GM20431 (cell line): ENCODE data around the gene WRNIP1.
"Not testable (repeated sequence)": the region's sequence is repeated elsewhere in the genome, so short reads cannot be mapped to it uniquely, and the experiment has no call there.

Experiments used
- in situ Hi-C: fragments of 300-500 bp; cut with MseI, MboI; formaldehyde crosslinking; loops from one replicate; pipeline ENCODE4 v1.15.0; 2020; ENCODE audit warnings: low sequenced_read_pairs; ENCODE audit not compliant: unreplicated experiment

The WRNIP1 gene

DNA sequence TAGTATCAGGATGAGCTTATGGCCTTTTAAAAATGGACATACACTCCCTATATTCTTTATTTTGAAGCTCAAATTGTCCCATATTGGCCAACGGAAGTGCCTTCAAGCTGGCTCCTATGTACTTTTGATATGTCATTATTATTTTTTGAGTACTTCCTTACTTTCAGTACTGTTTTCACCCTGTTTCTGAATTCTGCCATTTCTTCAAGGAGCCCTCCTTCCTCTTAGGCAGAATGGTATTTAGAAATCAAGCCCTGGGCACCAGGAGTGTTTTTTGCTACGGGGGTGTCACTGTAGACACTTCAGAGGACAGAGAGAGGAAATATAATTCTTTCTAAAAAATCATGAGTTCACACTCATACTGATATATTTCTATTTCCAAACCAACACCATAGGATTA, 9.0 kb upstream of the WRNIP1 start:
- in situ Hi-C loops = no loop called here

DNA sequence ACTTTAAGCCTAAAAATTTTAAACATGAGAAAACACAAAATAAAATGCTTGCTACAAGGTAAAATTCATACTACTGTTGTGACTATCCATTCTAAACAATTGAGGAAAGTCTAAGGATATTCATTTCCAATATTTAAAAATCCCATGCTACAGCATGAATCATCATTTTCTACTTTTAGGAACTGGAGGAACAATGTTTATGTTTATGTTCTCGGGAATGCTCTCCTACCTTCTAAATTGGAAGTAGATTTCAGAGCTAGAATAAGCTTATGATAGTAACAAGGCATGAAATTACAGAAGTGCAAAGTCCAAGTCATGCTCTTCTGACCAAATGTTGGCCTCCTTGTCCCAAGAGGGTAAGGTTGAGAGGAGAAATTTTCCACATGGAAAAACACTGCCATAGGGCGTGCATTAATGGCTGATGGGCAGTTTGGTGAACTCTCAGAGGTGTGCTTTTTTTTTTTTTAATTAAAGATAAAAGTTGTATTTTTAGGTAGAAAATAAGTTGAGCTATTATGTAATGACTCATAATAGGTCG, 8.4 kb upstream of the WRNIP1 start:
- in situ Hi-C loops = no loop called here

DNA sequence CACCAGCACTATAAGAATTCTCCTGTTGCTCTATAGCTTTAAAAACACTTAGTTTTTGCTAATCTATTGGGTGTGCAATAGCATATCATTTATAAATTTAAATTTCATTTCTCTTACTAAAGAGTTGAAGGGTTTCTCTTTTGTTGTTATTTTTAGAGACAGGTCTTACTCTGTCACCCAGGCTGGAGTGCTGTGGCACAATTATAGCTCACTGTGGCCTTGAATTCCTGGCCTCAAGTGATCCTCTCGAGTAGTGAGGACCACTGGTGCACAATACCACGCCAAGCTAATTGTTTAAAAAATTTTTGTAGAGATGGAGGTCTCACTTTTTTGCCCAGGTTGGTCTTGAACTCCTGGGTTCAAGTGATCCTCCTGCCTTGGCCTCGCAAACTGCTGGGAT, 6.2 kb upstream of the WRNIP1 start:
- in situ Hi-C loops = no loop called here

DNA sequence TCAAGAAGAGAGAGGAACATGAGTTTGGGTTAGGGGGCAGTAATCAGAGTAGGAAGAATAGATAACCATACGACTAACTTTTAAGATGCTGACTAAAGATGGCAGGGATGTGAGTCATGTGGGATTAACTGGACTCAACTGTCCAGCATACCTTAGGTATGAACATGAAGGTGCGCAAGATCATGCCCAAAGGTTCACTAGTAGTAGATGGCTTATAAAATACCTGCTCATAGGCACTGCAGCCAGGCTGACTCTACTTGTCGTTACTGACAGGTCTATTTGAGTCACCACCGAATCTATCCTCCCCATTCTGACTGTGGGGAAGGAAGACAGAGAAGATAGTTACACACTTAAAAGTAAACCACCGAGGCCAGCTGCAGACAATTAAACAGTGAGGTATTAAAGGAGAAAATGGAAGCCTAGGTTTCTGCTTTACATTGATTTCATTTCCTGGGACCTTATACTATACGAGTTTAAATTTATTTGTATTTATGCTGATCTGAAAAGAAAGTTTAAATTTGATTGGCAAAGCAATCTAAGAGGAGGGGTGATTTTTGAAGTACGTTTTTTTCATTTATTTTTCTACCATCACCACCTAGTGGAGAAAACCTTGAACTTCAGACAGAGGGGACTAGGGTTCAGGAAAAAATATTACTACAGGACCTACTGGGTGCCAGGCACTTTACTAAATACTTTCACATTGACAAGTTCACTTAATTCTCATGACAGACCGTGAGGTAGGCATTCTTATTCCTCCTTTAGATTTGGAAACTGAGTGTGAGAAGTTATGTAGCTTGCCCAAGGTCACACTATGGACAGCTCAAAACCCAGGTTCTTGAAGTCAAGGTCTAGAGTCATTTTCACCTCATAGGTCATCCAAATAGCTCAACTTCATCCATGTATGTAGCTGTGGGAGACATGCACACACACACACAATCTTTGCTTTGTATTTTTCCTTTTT, 4.0 kb upstream of the WRNIP1 start:
- in situ Hi-C loops = no loop called here

DNA sequence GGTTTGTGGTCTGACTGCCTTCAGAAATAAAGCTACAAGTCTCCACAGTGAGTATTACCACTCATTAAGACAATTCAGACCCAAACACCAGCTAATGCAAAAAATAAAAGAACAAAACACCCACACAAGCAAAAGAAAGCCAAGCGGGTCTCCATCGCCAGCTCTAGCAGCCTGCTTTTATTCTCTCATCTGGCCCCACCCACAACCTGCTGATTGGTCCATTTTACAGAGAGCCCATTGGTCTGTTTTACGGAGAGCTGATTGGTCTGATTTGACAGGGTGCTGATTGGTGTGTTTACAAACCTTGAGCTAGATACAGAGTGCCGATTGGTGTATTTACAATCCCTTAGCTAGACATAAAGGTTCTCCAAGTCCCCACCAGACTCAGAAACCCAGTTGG, 2.3 kb upstream of the WRNIP1 start:
- in situ Hi-C loops = not testable (repeated sequence)

DNA sequence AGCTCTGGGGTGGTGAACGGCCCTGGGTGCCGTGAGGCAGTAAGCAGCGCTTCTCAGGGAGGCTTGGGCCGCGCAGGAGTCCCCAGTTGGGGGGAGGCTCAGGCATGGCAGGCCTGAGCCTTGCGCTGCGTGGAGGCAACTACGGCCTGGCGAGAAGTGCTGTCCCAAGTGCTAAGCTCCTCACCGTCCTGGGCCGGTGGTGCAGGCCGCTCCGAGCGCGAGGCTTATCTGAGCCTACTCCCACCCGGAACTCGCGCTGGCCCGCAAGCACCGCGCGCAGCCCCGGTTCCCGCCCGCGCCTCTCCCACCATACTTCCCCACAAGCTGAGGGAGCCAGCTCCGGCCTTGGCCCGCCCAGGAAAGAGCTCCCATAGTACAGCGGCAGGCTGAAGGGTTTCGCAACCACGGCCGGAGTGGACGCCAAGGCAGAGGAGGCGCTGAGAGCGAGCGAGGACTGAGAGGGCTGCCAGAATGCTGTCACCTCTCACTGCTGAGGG, 1.8 kb upstream of the WRNIP1 start:
- in situ Hi-C loops = no loop called here

DNA sequence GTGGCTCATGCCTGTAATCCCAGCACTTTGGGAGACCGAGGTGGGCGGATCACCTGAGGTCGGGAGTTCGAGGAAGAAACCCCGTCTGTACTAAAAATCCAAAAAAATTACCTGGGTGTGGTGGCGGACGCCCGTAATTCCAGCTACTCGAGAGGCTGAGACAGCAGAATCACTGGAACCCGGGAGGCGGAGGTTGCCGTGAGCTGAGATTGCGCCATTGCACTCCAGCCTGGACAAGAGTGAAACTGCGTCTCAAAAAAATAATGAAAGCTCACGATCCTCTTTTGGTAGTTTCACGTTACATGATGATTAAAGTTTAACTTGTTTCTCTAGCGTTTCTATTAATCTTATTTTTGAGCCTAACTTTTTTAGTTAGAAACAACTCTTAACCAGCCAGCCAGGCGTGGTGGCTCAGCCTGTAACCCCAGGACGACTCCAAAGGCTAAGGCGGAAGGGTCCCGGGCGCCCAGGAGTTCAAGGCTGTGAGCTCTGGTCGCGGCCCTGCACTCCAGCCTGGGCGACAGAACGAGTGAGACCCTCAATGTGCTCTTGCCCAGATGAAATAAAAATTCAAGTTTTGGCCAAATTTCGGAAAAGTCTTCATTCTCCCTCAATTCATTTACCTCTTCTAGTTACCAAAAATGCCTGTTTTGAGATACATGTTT, 1.2 kb upstream of the WRNIP1 start:
- in situ Hi-C loops = no loop called here

DNA sequence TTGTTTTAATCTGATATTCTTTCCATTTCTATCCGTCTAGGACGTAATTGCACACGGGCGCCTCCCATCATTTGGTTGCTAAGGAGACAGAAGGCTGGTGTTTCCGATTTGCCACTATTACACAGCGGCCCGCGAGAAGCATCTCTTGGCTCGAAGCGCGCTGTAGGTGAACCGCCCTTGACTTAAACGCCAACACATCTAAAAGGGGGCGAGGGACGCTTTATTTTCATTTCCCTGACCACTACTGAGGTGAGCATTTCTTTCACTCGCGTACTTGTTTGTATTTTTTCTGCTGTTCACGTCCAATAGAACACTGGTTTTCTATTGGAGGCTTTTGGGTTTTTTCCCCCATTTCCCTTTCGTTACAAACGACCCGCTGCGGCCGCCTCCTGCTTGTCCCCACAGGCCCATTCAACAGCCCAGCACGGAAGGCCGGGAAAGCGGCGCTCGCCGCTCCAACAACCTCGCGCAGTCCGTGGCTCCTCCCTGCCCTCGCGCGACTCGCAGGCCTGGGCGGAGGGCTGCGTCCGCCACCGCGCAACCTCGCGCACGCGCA, 505 bp upstream of the WRNIP1 start:
- in situ Hi-C loops = no loop called here

DNA sequence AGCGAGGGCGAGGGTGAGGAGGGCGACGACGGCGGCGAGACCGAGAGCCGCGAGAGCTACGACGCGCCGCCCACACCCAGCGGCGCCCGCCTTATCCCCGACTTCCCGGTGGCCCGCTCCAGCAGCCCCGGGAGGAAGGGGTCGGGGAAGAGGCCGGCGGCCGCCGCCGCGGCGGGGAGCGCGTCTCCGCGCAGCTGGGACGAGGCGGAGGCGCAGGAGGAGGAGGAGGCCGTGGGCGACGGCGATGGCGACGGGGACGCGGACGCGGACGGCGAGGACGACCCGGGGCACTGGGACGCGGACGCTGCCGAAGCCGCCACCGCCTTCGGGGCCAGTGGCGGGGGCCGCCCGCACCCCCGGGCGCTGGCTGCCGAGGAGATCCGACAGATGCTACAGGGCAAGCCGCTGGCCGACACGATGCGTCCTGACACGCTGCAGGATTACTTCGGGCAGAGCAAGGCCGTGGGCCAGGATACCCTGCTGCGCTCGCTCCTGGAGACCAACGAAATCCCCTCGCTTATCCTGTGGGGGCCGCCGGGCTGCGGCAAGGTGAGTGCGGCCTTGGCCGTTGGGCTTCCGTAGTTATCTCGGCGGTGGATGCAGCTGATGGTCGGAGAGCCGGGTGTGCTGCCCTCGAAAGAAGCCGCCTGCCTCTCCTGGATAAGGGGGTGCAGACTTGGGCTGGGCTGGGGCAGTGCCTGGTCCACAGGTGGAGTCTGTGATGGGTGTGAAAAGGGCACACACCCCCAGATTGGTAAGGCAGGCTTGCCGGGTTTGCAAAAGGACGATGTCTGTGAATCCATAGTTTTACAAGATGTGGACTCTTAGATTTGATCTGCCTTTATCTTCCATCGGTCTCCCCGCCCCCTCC, 938 bp downstream of the WRNIP1 start:
- in situ Hi-C loops = no loop called here

DNA sequence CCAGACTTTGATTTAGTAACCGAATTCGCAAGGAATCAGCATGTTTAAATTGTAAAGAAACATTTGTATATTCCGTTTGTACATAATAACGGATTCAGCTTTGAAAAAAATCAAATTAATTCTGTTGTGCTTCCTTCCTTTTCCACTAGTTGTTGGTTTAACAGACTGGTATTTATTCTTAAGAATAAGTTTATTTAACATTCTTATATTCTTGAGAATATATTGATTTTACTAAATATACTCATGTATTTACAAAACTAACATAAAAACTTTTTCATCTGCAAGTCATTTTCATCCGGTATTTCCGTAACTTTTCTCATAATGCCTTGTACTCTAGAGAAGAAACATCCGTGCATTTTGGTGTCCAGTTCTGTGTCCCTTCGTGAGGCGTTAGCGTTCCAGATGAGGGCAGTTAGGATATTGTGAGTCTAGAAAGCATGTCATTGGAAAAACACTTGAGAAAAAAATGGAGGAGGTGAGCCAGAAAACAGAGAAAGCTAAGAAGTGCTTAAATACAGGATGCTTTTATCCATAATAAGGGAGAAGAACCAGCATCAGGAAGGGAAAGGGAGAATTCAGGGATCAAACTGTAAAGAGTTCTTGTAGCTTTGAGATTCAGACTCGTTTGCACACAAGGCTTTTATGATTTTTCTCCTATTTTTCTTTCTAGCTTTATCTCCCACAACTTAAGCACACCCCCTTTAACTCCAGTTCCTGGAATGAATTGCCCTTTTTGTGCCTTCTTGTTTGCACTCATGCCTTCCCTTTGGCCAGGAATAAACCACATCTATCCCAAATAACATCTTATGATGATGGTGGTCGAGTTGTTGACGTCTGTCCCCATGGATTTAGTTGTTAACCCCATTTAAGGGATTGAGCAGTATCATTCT, 1.8 kb downstream of the WRNIP1 start:
- in situ Hi-C loops = no loop called here

DNA sequence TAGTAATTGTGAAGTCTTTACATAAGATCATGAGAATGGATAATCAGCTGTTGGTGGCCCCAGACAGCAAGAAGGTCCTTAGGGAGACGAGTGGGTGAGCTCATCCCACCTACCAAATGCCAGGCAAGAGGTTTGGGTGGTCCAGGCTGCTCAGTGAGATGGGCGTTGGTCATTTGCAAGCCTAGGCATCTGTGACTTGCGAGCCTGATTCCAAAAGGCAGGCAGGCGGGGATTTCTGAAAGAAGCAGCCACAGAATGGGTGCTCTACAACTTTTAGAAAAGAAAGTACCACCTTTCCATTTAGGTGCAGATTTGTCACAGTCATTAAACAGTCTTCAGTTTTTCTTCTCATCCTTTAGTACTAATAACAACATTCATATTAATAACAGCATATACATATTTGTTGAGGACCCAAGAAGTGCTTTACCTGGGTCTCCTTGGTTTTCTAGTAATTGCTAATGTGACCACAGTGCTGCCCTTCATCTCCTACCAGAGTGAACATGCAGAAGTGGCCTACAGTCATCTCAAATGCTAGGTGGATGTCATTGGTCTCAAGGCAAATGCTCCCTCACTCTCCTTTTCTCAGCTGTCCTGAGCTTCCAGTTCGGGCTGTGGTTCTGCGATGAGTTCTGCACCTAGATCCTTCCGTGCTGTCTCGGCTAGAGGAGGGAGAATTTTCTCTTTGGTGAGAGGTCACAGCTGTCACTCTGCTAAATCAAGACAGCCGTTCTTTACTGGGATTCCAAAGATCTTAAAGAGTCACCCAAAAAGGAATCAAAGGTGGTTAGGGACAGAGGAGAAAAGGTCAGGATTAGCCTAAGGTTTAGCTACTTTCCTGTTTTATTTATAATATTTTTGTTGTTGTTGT, 2.7 kb downstream of the WRNIP1 start:
- in situ Hi-C loops = no loop called here

DNA sequence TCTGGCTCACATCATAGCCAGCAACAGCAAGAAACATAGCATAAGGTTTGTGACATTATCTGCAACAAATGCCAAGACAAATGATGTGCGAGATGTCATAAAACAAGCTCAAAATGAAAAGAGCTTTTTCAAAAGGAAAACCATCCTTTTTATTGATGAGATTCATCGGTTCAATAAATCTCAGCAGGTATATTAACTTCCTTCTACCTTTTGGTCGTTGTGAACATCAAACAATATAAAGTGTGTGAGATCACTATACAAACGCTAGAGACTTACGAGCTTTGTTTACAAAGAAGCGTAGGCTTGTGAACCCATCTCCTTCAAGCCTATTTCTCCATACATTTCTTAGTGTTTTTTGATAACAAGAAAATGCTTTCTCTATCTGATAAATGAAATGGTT, 3.5 kb downstream of the WRNIP1 start:
- in situ Hi-C loops = no loop called here

DNA sequence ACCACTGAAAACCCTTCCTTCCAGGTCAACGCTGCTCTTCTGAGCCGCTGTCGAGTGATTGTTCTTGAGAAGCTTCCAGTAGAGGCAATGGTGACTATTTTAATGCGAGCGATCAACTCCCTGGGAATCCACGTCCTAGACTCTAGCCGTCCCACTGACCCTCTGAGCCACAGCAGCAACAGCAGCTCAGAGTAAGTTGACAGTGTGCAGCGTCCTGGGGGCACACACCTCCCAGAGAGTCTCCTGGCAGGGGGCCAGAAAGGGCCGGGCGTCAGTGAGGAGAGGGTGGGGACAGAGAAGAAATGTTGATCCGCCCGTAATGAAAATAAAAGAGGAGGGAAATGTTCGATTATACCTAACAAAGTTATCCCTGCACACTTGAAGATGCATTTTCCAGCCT, 5.0 kb downstream of the WRNIP1 start:
- in situ Hi-C loops = no loop called here

DNA sequence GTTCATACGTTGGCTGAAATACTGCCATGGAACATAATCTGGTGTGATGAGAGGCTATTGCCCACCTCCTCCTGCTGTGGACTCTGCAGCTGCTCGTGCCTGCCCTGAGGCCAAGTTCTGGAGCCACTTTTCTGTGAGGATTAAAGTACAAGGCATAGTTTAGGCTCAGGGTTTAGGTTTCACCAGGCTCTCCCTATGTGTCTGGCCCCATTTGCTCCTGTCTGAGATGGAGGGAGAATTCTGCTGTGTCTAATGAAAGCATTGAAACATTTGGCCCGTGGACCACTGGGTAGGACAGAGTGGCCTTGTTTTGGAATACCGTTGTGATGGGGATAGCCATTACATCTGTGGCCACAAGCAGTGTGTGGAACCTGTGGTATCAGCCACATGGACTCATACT, 5.9 kb downstream of the WRNIP1 start:
- in situ Hi-C loops = no loop called here

DNA sequence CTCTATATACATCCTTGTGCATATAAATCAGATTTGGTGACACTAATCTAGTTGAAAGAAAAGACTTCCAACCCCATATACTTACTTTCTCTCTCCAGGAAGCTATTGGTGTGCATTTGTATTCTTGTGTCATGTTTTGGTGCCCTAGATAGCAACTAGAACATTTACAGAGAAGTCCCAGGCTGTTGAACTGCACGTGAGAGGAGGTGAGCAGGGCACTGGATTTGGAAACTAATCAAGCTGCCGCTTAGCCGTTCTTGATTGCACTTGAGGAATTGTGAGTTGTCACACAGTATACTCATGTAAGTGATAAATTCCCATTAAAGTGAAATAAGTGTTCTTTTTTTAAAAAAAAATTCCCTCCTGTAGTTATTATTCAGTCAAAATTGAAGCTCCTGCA, 7.6 kb downstream of the WRNIP1 start:
- in situ Hi-C loops = no loop called here

DNA sequence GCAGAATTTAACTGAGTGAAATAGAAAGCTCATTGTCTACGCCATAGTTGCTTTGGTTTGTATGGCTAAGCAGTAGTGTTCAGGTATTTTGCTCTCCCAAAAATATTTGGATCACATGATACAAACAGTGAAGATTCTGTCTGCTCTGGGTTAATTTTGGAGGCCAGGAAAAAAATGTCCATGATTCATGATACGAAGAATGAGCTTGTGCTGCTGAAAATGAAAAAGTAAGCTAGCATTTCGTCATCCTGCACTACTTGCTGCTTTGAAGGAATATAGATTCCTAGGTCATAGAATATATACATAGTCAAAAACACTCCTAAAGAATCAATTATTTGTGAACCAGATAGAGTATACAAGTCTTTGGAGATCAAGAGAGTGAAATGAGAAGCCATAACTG, 8.3 kb downstream of the WRNIP1 start:
- in situ Hi-C loops = no loop called here

DNA sequence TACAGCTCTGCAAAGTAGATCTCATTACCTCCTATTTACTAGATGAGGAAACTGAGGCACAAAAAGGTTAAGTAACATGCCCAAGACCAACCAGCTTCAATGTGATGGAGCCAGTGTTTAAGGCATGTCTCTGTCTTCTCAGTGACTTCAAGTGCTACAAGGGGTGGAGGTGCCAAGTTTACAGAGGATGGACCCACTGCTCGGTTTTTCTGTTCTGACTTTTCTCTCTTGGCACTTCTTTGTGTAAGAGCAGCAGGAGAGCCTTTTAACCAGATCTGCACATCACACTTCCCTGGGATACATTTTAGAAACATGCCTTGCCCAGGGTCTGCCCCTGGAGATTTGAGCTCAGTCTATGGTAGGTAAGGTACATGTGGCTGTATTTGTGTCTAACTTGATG, 9.8 kb downstream of the WRNIP1 start:
- in situ Hi-C loops = no loop called here

DNA sequence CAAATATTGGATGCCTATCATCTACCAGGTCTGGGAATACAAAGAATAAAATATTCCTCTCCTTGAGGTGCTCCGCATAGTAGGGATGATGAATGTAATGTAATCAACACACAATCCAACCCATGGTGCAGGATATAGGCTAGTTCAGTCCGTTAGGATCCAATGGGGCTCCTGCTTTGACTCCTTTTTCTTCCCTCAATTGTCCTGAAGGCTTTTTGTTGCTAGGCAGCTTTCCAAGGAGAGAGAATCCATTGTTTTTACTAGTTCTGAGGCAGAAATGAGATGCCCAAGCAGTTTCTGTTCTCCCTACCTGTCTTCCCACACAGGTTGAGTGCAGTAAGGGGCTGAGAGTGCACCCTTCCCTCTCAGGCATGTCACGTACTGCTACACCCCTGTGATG, 12.1 kb downstream of the WRNIP1 start:
- in situ Hi-C loops = no loop called here
